Measurements from ENCODE around the gene SMPDL3B.

The SMPDL3B gene

DNA sequence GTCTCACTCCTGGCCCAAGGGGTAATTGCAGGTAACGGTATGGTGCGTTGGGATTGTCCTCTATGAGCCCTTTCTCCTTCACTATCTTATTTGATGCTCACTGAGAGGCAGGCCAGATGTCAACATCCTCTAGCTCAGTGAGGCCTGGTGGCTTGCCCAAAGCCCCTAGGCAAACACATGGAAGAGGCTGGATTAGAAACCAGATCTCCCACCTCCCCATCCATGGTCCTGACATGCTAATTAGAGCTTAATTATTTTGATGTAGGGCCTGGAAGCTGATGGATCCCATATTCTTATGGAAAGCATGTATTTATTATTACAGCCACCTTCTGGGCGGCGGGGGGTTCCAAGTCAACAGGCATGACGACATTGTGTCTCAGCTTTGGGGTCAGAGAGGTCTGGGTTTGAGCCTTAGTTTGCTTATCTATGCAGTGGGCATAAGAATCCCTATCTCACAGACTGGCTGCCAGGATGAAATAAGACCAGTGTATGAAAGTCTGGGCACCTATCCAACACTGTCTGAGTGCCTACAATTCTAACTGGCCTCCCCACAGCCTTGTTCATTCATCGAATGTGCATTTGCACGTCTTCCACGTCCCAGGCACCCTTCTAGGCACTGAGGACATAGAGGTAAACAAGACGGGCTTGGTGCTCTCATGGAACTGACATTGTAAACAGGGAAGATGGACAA lies 6.2 kb downstream of the SMPDL3B start:
- DNase-seq = no peak

DNA sequence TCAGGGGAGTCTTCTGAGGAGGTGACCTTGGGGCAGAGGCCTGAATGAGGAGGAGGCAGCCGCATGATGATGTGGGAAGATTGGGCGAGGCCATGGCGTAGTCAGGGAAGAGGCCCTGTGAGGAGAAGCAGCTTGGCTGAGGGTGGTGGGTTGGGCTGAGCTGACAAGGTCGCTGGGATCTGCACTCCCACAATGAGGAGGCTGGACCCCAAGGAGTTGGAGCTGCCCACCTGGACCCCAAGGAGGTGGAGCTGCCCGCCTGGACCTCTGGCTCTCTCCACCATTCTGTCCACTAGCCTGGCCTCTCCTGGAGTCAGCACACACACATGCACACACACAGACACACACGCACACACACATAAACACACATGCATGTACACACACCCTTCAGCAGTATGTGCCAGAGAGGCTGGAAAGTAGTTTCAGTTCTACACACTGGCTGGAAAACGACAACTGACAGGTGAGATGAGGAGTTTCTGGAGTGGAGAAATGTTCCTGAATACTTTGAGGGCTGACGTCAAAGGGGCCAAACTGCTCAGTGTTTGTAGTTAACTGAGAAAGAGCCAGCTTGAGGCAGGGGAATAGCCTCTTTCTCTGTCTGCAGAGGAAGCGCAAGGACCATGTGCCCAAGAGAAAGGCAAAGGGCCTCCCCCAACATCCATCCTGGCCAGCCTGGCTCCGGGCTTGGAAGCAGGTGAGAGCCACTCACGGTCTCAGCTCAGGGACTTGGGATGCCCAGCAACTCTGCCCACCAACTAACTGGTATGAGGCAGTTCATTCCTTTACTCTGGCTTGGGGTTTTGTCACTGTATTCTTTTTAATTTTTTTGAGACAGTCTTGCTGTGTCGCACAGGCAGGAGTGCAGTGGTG lies 7.1 kb downstream of the SMPDL3B start:
- DNase-seq = no peak

DNA sequence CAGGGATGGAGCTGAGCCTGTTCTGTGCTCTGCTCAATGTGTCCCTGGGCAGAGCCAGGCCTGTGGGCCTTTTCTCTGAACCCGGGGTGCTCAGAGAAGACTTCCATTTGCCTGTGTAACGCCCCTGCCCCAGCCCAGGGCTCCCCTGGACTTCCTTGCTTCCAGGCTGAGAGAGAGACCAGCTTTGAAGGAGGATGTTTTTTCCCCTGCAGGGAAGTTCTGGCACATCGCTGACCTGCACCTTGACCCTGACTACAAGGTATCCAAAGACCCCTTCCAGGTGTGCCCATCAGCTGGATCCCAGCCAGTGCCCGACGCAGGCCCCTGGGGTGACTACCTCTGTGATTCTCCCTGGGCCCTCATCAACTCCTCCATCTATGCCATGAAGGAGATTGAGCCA lies 10.2 kb downstream of the SMPDL3B start:
- DNase-seq = no peak

DNA sequence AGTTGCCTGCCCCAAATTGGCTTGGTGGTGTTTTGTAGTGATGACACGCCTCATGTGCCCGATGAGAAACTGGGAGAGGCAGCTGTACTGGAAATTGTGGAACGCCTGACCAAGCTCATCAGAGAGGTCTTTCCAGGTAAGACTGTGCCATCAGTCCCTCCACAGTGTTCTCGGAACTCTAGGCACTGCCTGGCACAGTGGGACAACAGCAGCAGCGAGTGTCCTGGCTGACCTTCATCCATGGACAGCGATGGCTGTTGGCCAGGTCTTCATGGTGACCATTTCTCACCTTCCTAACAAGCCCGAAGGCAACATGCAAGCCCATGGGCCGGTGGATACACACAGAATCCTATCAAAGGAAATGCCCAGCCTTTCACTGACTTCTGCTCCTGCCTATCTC lies 14.2 kb downstream of the SMPDL3B start:
- DNase-seq = no peak

DNA sequence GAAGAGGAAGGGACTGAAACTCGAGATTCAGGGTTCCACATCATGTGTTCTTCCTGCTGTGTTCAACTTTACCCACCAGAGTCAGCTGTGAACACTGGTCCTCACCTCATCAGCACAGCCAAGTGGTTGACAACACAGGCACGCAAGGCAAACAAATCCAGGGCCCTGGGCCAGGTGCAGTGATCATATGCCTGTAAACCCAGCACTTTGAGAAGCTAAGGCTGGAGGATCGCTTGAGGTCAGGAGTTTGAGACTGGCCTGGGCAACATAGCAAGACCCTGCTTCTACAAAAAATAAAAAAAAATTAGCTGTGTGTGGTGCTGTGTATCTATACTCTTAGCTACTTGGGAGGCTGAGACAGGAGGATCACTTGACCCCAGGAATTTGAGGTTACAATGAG lies 16.6 kb downstream of the SMPDL3B start:
- DNase-seq = no peak

DNA sequence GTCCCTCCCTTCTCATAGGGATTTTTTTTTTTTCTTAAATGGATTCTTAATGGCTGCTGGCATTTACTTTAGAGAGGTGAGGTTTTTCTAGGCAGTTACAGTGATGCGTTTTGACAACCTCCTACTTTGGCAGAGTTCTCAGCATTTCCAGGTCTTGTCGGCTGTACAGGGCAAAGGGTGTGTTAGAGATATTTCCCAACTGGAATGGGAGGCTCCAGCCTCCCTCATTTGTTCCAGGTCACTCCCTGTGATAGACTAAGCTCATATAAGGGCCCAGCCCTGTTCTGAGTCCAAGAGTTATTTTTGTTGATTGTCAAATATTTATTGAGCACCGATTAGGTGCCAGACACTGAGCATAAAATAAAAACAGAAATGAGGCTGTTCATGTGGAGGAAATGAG lies 17.3 kb downstream of the SMPDL3B start:
- no peak for DNase-seq

- no peak for DNase-seq
These were observed 19.4 kb downstream of the SMPDL3B start for GRCh38 chr1:27954186-27954585.

GRCh38 chr1:27955076-27955475 lies 20.3 kb downstream of the SMPDL3B start:
- DNase-seq = no peak

- DNase-seq = no peak
These were observed 22.0 kb downstream of the SMPDL3B start for GRCh38 chr1:27956761-27957160.

DNA sequence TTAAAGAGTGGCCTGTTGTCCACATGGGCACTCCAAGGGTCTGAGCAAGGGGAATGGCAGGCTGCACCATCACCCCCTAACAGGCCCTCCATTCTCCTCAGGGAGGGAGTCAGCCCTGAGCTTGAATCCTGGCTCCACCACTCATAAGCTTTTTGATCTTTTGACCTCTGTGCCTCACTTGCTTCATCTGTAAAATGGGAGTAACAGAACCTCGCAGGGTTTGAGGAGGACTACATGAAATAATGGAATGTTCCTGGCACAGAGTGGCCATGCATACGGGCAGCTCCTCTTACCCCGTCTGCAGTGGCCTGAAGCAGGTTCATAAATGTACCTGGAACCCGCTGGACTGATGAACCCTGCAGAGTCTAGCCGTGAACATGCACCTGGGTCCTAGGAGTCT lies 22.9 kb downstream of the SMPDL3B start:
- DNase-seq = no peak

DNA sequence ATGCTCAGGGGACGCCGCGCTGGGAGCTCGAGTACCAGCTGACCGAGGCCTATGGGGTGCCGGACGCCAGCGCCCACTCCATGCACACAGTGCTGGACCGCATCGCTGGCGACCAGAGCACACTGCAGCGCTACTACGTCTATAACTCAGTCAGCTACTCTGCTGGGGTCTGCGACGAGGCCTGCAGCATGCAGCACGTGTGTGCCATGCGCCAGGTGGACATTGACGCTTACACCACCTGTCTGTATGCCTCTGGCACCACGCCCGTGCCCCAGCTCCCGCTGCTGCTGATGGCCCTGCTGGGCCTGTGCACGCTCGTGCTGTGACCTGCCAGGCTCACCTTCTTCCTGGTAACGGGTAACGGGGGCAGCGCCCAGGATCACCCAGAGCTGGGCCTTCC lies 23.7 kb downstream of the SMPDL3B start:
- no peak for DNase-seq

GRCh38 chr1:27959792-27960603 lies 25.2 kb downstream of the SMPDL3B start, which contains the start of gene XKR8:
XKR8 (plus strand) TSS chr1:27959973; CDS start chr1:27960070, 97 bp downstream.
- DNase-seq = peak; percentile 85

- no peak for DNase-seq
These were observed 26.2 kb downstream of the SMPDL3B start for GRCh38 chr1:27960762-27961645.

- DNase-seq = no peak
These were observed 26.9 kb downstream of the SMPDL3B start for GRCh38 chr1:27961646-27962221.

- no peak for DNase-seq
These were observed 28.6 kb downstream of the SMPDL3B start for GRCh38 chr1:27963393-27963792.

DNA sequence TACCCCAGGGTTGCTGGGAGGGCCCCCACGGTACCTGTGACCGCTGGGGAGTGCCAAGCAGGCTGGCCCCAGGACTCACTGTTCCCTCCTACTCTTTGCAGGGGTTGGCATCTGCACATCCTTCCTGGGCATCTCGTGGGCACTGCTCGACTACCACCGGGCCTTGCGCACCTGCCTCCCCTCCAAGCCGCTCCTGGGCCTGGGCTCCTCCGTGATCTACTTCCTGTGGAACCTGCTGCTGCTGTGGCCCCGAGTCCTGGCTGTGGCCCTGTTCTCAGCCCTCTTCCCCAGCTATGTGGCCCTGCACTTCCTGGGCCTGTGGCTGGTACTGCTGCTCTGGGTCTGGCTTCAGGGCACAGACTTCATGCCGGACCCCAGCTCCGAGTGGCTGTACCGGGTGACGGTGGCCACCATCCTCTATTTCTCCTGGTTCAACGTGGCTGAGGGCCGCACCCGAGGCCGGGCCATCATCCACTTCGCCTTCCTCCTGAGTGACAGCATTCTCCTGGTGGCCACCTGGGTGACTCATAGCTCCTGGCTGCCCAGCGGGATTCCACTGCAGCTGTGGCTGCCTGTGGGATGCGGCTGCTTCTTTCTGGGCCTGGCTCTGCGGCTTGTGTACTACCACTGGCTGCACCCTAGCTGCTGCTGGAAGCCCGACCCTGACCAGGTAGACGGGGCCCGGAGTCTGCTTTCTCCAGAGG lies 31.8 kb downstream of the SMPDL3B start:
- DNase-seq = no peak

GRCh38 chr1:27967106-27967883 lies 32.5 kb downstream of the SMPDL3B start:
- no peak for DNase-seq

GRCh38 chr1:27967884-27968466 lies 33.2 kb downstream of the SMPDL3B start:
- no peak for DNase-seq

GRCh38 chr1:27968692-27969091 lies 33.9 kb downstream of the SMPDL3B start:
- DNase-seq = peak; percentile 37

- no peak for DNase-seq
These were observed 35.6 kb downstream of the SMPDL3B start for GRCh38 chr1:27970401-27970800.

Data from suppressor macrophage treated with lipopolysaccharide for 4 hours (primary cell).